Fibroblast of the aortic adventitia (primary cell): ENCODE results near the gene CAV1. TPM values are rescaled to one million over a fixed set of nuclear protein-coding genes. Genes with fewer than 3 reads are reported as not detected.

Experiments used
- DNase-seq: peaks from one replicate; pipeline ENCODE4 v3.0.0-alpha.2; 2010; ENCODE audit warnings: low read depth
- H3K4me3 ChIP-seq: 2 replicates; pipeline ENCODE4 v1.5.1; 2011; ENCODE audit warnings: low read depth, mild to moderate bottlenecking, control low read depth, low read length, moderate library complexity
- CTCF ChIP-seq: IDR thresholded peaks from 2 replicates; pipeline ENCODE4 v1.5.1; 2011; ENCODE audit warnings: mild to moderate bottlenecking, low read length, control low read depth, inconsistent platforms; ENCODE audit not compliant: insufficient read depth
- small RNA-seq: library from RNA; depleted of rRNA; stranded (forward); fragments of <200 nt; gene quantifications from one replicate; pipeline ENCODE3, GENCODE V24; 2012
- total RNA-seq: library from RNA; depleted of rRNA; stranded (reverse); fragments of >200 nt; gene quantifications from 2 replicates; pipeline ENCODE4 v1.2.3, GENCODE V29; 2012; ENCODE audit warnings: low replicate concordance

Gene CAV1
- total RNA-seq, 1 donor, result 598 TPM

- no peak overlapping the region for H3K4me3 ChIP-seq
- no peak for DNase-seq
- no peak for TF ChIP-seq CTCF
Measured at GRCh38 chr7:116597384-116597783, 72.5 kb downstream of the CAV1 start.

GRCh38 chr7:116598278-116598677 lies 73.4 kb downstream of the CAV1 start:
- no peak overlapping the region for H3K4me3 ChIP-seq
- TF ChIP-seq CTCF, result peak; percentile 53
- no peak for DNase-seq

- DNase-seq, result peak; percentile 40
Measured at GRCh38 chr7:116598861-116599260, 74.0 kb downstream of the CAV1 start.

GRCh38 chr7:116601426-116601825 lies 76.6 kb downstream of the CAV1 start:
- H3K4me3 ChIP-seq, result no peak overlapping the region
- TF ChIP-seq CTCF, result no peak
- DNase-seq, result no peak

More at GRCh38 chr7:116598861-116599260, 74.0 kb downstream of the CAV1 start:
- H3K4me3 ChIP-seq, result no peak overlapping the region
- TF ChIP-seq CTCF, result no peak

- TF ChIP-seq CTCF, result no peak
- no peak for DNase-seq
- H3K4me3 ChIP-seq, result no peak overlapping the region
Measured at GRCh38 chr7:116607299-116607698, 82.5 kb downstream of the CAV1 start.

- peak; percentile 87 for DNase-seq
- no peak for TF ChIP-seq CTCF
- no peak overlapping the region for H3K4me3 ChIP-seq
Measured at GRCh38 chr7:116610210-116610609, 85.4 kb downstream of the CAV1 start.

GRCh38 chr7:116610721-116611120 lies 85.9 kb downstream of the CAV1 start:
- H3K4me3 ChIP-seq, result no peak overlapping the region
- TF ChIP-seq CTCF, result no peak
- no peak for DNase-seq

Small RNA genes within 50 kb of the gene (small RNA-seq; reads per million reads assigned to genes)
- gene AC006159.2, result not detected

Other genes with a start within 250 kb of the CAV1 start
- gene CAV2, start 25.3 kb upstream of the CAV1 start, total RNA-seq, result 51.2 and 113 TPM in 2 replicates
- 7.5 and 24.1 TPM in 2 replicates for gene MET, start 147.2 kb downstream of the CAV1 start, total RNA-seq